T-helper 2 cell treated with Interferon-gamma antibody and Interleukin-4, amounts not matched to agents 5 μg/mL and 100 μg/mL, for 36 hours (primary cell): ENCODE data around the gene FOXG1.
A peak's percentile ranks its signal among the peaks of the same experiment; 100 is the strongest.

Experiments used
- DNase-seq: peaks from one replicate; pipeline ENCODE4 v3.0.0; 2021; ENCODE audit warnings: low spot score
- H3K27ac Mint-ChIP-seq: one replicate; pipeline ENCODE4 v1.8.0; 2021; ENCODE audit warnings: mild to moderate bottlenecking, mixed read lengths
- H3K27me3 Mint-ChIP-seq: one replicate; pipeline ENCODE4 v1.8.0; 2021; ENCODE audit warnings: low read depth, mixed read lengths
- H3K36me3 Mint-ChIP-seq: one replicate; pipeline ENCODE4 v1.8.0; 2021; ENCODE audit warnings: low read depth, mixed read lengths
- H3K4me1 Mint-ChIP-seq: one replicate; pipeline ENCODE4 v1.8.0; 2021; ENCODE audit warnings: low read depth, mixed read lengths
- H3K4me3 Mint-ChIP-seq: one replicate; pipeline ENCODE4 v1.8.0; 2022; ENCODE audit warnings: mild to moderate bottlenecking, moderate library complexity, mixed read lengths
- H3K9me3 Mint-ChIP-seq: one replicate; pipeline ENCODE4 v1.8.0; 2021; ENCODE audit warnings: mixed read lengths

FOXG1 gene

DNA sequence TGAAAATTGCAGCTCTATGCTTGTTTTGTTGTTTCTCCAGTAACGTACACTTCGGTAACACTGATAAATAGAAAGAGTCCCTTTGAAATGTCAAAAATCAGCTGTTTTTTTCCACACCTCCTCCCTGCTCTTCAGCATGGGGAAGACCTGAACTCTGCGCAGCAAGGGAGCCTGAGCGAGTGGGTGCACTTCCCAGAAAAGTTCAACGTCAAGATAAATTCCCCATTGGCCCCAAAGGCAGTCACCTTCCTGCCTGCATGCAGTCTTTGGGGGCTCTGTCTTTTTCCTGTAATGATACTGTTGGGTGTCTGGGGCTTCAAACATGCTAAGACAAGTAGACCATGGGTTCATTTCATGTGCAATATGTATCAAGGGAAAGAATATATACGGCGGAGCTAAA, 8.8 kb upstream of the FOXG1 start:
- Mint-ChIP-seq H3K27ac (no peak overlapping the region), H3K27me3 (peaks cover 70% of the 10 kb centered on the region), H3K9me3 (no peaks in the 10 kb centered on the region), H3K36me3 (no peaks in the 10 kb centered on the region), H3K4me1 (no peaks in the 10 kb centered on the region), H3K4me3 (no peak overlapping the region)
- DNase-seq, result no peak

DNA sequence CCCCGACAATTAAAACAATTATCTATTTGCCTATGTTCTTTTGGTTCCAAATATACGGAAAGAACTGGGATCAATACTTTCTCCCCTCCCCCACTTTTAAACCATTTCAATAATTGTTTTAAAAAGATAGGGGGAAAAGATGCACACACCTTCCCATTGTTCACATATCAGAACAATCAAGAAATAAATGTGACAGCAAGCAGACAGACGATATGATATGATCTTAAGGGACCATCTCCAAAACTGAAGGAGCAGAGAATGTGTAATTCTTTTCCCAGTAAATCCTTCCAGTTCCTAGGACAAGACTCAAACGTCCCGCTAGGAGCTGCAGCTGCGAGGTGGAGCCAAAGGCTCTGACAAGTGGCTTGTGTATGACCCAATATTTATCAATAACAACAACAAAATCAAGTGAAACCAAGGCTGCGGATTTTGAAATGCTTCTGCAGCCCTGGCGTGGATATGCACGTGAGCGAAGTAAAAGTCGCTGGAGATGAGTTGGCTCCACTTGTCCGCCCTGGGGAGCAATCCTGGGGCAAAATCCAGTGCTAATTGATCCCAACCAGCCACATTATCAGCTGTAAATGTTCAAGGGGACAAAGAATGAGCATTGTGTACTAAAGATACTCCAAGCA, 8.2 kb upstream of the FOXG1 start:
- Mint-ChIP-seq H3K4me3 (no peak overlapping the region), H3K4me1 (no peaks in the 10 kb centered on the region), H3K27me3 (peaks cover 72% of the 10 kb centered on the region), H3K27ac (peak overlapping the region; percentile 69), H3K9me3 (no peaks in the 10 kb centered on the region), H3K36me3 (no peaks in the 10 kb centered on the region)
- DNase-seq, result no peak

DNA sequence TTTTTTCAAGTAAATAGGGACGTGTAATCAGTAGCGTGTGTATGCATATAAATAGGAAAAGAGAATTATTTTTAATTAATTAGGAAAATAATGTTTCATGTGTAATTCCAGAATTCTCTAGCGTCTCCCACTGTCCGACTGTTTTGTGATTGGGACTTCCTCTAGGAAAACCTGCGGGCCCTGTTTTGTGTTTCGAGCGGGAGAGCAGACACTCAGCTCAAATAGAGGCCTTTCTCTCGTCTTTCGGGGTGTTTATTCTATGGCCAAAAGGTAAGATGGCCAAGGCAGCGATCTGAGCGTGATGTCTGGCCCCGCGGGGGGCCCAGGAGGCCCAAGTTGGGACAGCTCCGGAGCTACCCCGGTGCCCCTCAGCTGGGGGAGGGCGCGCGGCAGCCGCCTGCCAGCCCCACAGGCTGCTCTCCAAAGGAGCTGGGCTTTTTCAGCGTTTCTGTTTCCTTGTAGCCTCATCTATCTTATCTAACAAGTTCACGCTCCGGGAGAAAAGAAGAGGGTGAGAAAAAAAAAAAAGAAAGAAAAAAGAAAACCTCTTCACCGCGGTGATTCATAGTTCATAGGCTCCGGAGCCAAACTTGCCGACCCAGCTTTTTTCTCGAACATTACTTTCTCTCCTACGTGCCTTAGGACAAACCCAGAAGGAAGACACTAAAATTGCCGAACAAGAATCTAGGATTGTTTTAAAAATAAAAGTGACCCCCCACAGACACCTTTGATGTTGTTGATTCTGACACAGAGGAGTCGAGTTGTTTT, 7.5 kb upstream of the FOXG1 start:
- H3K27ac Mint-ChIP-seq, result peak overlapping the region; percentile 69
- no peak overlapping the region for H3K4me3 Mint-ChIP-seq
- no peaks in the 10 kb centered on the region for H3K4me1 Mint-ChIP-seq
- no peaks in the 10 kb centered on the region for H3K36me3 Mint-ChIP-seq
- H3K9me3 Mint-ChIP-seq, result no peaks in the 10 kb centered on the region
- H3K27me3 Mint-ChIP-seq, result peaks cover 75% of the 10 kb centered on the region
- DNase-seq, result no peak

DNA sequence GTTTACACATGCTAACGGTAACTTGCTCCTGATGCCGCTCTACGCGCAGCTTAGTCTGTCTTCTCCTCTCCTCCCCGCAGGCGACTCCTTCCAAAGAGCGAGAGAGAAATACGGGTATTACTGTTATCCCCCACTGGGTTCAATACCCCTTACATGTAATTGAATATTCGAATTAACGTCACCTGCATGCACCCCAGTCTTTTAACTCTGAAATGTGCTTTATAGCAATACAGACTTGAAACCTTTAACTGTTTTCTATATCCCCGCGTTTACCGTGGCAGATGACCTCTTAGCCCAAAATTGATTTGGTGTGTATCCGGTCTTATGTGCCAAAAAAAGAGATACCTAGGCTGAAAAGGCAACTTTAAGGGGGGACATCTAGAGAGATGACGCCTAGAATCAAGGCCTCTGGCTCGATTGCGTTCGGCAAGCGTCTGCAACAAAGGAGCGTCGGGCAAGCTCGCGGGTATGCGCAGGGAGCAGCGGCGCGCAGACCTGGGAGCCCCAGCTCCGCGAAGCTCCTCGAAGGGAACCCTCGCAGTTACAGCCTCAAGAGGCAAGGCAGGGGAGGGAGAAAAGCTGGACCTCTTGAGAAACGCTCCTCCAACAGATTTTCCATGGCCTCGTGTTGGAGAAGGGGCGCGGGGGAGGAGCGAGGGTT, 6.8 kb upstream of the FOXG1 start:
- DNase-seq, result no peak
- no peak overlapping the region for H3K4me3 Mint-ChIP-seq
- peaks cover 79% of the 10 kb centered on the region for H3K27me3 Mint-ChIP-seq
- H3K9me3 Mint-ChIP-seq, result no peaks in the 10 kb centered on the region
- H3K27ac Mint-ChIP-seq, result no peak overlapping the region
- no peaks in the 10 kb centered on the region for H3K36me3 Mint-ChIP-seq
- H3K4me1 Mint-ChIP-seq, result no peaks in the 10 kb centered on the region

DNA sequence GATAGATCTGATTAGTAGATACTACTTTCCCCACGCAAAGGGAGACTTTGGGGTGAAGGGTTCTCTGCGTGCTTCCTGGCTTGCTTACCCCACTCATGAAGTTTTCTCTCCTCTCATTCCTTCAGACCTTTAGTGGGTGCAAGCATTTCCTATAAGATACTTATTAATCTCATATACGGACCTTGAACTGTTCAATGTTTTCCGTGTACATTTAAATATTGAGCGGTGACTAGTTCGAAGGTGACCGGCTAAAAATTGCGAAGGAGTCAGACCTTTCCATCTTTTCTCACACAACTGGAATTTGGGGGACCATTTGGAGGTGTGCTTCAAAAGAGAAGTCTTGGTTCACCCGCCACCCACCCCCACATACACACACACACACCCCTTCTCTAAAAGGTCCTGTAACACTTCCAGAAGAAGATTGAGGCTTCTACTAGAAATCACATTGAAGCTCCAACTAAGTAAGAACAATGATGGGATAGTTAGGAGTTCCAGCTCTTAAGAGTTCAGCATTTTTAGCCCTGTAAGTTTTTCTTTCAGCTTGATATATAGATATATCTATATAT, 6.1 kb upstream of the FOXG1 start:
- DNase-seq, result no peak
- Mint-ChIP-seq H3K4me3 (no peak overlapping the region), H3K4me1 (peaks cover 2% of the 10 kb centered on the region), H3K27me3 (peaks cover 79% of the 10 kb centered on the region), H3K9me3 (no peaks in the 10 kb centered on the region), H3K36me3 (no peaks in the 10 kb centered on the region), H3K27ac (no peak overlapping the region)

DNA sequence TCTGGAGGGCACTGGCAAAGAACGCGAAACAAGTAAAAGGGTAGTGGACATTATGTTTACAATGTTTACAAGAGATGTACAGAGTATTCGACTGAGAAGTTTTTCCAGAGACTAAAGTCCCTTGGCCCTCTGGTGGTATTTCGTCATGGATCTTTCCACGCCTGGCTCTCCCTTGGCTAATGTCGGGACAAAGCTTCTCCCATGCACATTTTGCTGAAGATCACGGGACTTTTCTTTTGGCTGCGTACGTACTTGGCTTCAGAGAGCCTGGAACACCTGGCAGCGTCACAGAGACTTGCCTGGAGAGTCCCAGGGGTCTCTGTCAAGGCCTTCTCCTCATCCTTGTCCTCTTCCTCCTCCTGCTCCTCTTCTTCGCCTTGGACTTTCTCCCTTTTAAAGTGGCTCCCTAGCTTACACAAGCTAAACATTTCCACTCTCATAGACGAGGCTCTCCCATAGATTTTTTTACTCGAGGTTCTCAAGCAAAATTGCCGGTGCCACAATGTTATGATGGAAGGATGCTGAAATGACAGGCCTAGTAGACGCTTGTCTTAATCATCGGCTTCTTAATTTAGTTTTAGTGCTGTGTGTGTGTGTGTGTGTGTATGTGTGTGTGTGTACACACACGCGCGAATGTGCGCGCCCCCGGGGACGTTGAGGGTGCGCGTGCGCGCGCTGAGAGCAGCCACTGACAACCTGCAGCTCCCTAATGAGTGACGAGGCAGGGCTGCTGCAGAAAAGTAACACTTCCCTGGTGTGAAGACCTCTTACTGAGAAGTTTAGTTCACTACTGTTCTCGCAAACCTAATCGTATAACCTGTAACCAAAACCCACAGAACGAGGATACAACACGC, 4.9 kb upstream of the FOXG1 start:
- DNase-seq, result no peak
- Mint-ChIP-seq H3K4me1 (peaks cover 5% of the 10 kb centered on the region), H3K4me3 (no peak overlapping the region), H3K9me3 (peaks cover 3% of the 10 kb centered on the region), H3K27me3 (peaks cover 74% of the 10 kb centered on the region), H3K36me3 (peaks cover 3% of the 10 kb centered on the region), H3K27ac (no peak overlapping the region)

DNA sequence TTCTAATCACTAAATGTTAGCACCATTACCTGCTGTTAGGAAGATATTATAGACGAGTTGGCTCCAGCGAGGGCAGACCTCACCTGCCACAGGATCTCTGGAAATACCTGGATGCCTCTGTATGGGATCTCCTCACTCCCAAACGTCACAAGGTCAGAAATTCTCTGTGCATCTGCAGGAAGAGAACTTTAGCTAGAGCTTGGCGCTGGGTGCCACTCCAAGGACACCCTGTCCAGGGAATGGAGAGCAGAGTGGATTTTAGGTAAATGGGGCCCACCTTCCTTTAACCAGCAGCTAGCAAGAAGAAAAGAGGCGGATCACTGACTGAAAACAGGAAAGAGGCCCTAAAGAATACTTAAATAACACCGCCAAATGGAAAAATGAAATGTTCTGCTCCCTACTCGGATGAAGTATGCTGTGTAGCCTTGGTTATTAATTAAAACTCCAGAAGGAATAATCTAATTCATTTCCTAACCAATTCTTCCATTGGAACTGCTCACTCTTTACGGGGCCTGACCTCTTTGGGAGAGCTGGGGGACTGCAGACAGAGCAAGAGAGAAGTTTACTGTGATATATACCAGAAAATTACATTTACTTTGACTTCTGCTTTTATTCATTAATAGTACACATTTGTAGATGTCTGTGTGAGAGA, 4.2 kb upstream of the FOXG1 start:
- H3K4me1 Mint-ChIP-seq, result peaks cover 5% of the 10 kb centered on the region
- H3K27me3 Mint-ChIP-seq, result peaks cover 71% of the 10 kb centered on the region
- DNase-seq, result no peak
- no peak overlapping the region for H3K27ac Mint-ChIP-seq
- H3K36me3 Mint-ChIP-seq, result peaks cover 3% of the 10 kb centered on the region
- peaks cover 3% of the 10 kb centered on the region for H3K9me3 Mint-ChIP-seq
- no peak overlapping the region for H3K4me3 Mint-ChIP-seq

DNA sequence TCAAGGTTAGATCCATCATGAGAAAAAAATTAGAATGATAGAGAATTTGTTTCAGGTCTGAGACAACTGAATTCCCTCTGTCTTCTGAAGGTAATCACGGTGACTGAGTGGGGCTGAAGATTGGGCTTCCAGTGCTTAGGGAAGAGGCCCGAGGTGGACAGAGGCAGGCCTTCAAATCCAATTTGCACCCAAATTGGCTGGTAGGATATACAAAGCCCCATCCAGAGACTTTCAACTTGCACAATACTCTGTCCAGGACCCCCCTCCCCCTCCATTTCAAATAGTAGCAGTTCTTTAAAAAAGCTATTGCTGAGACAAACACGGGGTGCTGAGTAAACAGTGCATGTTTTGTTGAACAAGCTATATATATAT, 3.6 kb upstream of the FOXG1 start:
- H3K4me3 Mint-ChIP-seq, result no peak overlapping the region
- peaks cover 3% of the 10 kb centered on the region for H3K9me3 Mint-ChIP-seq

DNA sequence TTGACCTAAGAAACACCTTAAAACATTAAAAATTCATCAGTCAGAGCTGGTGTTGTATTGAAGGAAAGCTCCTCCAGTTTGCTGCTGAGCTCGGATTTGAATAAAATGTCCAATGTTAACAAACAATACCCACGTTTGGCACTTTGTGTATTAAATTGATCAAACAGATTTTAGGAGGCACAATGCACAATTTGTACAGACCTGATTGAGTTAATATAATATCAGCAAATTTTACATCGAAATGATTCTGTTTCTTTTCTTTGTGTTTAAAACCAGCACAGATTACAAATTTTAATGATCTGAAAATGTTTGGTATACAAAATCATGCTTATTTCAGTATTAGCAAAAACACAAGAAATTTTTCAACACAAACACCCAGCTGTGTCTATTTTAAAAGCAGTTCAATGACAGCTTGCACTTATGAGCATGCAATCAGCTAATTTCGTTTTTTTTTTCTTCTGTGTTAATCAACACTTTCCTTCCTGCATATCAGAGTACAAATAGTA, 2.8 kb upstream of the FOXG1 start:
- no peak overlapping the region for H3K27ac Mint-ChIP-seq
- peaks cover 72% of the 10 kb centered on the region for H3K27me3 Mint-ChIP-seq
- peaks cover 5% of the 10 kb centered on the region for H3K4me1 Mint-ChIP-seq
- no peak overlapping the region for H3K4me3 Mint-ChIP-seq
- no peak for DNase-seq
- H3K36me3 Mint-ChIP-seq, result peaks cover 4% of the 10 kb centered on the region
- peaks cover 5% of the 10 kb centered on the region for H3K9me3 Mint-ChIP-seq

More for the DNA sequence above, 3.6 kb upstream of the FOXG1 start:
- H3K27me3 Mint-ChIP-seq, result peaks cover 70% of the 10 kb centered on the region
- H3K27ac Mint-ChIP-seq, result no peak overlapping the region
- peaks cover 5% of the 10 kb centered on the region for H3K4me1 Mint-ChIP-seq
- H3K36me3 Mint-ChIP-seq, result peaks cover 3% of the 10 kb centered on the region
- DNase-seq, result no peak

DNA sequence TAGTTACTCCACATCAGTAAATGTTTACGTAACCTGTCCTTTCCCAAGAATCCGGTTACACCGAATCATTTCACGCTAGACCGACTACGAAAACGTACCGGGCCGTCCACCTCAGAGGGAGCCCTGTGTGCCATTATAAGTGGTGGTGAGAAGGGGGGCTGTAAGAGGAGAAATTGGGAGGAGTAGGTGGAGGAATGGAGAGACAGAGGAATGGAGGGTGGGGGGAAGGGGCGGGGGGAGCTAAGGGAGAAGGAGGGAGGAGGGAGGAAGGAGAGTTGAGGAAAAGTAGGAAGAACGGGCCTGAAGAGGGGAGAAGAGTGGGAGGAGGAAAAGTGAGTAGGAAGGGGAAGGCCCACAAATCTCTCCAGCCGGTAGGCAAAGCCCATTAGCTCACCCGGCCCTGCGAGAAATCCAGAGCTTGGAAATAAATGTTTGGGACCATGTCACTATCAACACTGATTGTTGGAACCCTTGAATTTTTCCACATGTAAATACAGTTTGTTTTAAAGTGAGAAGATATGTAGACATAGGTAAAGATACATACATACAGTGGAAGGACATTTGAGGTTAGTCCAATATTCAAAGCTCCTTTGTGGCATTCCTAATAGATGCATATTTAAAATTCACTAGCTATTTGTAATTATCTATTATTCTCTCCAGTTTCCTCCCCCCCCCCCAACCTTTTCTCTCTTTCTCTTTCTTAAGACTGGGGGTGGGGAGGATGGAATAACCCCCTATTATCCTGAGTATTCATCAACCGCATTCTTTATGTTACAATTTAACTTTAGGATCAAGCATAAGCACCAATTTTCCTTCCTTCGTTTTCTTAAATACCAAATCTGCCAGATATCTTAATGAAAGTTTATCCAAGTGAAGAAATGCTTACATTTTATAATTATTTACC, 2.1 kb upstream of the FOXG1 start:
- Mint-ChIP-seq H3K27me3 (peaks cover 71% of the 10 kb centered on the region), H3K4me1 (peaks cover 5% of the 10 kb centered on the region), H3K4me3 (no peak overlapping the region), H3K9me3 (peaks cover 6% of the 10 kb centered on the region), H3K36me3 (peaks cover 4% of the 10 kb centered on the region), H3K27ac (no peak overlapping the region)
- DNase-seq, result no peak

DNA sequence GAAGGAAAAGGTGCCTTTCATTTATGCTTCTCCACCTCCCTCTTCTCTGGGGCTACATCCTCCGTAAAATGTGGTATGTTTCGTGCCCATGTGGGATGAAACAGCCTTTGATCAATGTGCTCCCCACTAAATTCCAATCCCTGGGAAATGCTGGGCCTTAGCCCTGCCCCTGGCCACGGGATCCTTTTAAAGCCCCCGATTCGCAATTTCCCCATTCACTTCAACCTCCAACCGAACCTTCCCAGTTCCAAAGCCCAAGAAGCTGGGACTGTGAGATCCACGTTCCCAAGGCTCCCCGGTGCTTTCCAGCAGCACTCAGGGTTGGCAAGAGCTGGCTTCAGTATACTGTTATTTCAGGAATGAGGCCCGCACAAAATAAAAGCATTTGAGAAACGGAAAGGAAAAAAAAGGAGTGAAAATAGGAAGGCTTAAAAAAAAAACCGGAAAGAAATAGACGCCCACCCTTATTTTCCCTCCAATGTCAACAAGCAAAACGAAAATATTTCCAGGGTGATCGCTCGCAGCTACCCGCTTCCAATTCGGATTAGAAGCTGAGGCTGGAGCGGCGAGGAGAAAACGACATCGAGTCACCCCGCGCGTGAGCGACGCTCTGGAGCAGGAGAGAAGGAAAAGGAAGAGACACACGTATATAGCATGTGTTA, 1.3 kb upstream of the FOXG1 start:
- Mint-ChIP-seq H3K27me3 (peaks cover 64% of the 10 kb centered on the region), H3K27ac (peak overlapping the region; percentile 39), H3K4me1 (peaks cover 5% of the 10 kb centered on the region), H3K4me3 (no peak overlapping the region), H3K36me3 (peaks cover 4% of the 10 kb centered on the region), H3K9me3 (peaks cover 6% of the 10 kb centered on the region)
- DNase-seq, result no peak
